ENCODE results near the gene TEX13D. TPM values are rescaled to one million over a fixed set of nuclear protein-coding genes. Genes with fewer than 3 reads are reported as not detected.

TEX13D gene
- total RNA-seq, 2 donors from 2014 or later: not detected

DNA sequence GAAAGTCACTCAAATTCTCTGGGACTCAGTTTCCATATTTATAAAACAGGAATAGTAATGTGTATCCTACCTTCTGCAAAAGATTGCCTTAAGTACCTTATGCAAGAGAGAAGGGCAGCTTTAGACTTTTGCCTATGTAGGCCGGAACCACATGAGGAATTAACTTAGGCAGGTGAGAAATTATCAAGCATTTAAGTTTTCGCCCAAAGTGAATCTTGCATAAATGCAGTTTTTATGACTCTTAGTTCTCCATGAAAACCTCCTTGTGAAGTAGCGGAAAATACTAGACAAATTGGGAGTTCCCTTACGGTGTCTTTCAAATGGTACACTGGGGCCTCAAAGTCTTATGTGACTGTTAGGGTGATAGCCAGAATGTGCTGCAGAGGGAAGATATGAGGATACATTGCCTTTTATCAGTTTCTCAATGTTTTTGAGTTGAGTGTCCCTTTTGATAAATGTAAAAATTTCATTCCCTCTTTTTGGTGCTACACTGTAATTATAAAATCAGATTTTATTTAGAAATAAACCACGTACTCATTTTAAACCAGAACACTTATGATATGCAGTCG is 16.5 kb downstream of the TEX13D start:
- no peak for ATAC-seq (ENCODE audit: insufficient number of reproducible peaks, low FRiP score, low read depth)
- H3K27me3 ChIP-seq (replicated peaks; ENCODE audit: insufficient read depth): no peaks in the 10 kb centered on the region
- no peaks in the 10 kb centered on the region for H3K4me1 ChIP-seq (ENCODE audit: control insufficient read depth in 1 of 2, low read depth in 2 of 2)
- H3K36me3 ChIP-seq: no peaks in the 10 kb centered on the region
- no peaks in the 10 kb centered on the region for H3K9me3 ChIP-seq
- DNase-seq (ENCODE audit: low spot score): no peak
- H3K27ac ChIP-seq: no peak overlapping the region
- H3K4me3 ChIP-seq: no peak overlapping the region
- TF ChIP-seq, protein P1, sequence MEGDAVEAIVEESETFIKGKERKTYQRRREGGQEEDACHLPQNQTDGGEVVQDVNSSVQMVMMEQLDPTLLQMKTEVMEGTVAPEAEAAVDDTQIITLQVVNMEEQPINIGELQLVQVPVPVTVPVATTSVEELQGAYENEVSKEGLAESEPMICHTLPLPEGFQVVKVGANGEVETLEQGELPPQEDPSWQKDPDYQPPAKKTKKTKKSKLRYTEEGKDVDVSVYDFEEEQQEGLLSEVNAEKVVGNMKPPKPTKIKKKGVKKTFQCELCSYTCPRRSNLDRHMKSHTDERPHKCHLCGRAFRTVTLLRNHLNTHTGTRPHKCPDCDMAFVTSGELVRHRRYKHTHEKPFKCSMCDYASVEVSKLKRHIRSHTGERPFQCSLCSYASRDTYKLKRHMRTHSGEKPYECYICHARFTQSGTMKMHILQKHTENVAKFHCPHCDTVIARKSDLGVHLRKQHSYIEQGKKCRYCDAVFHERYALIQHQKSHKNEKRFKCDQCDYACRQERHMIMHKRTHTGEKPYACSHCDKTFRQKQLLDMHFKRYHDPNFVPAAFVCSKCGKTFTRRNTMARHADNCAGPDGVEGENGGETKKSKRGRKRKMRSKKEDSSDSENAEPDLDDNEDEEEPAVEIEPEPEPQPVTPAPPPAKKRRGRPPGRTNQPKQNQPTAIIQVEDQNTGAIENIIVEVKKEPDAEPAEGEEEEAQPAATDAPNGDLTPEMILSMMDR (IDR thresholded peaks at IDR 0.05): no peak

DNA sequence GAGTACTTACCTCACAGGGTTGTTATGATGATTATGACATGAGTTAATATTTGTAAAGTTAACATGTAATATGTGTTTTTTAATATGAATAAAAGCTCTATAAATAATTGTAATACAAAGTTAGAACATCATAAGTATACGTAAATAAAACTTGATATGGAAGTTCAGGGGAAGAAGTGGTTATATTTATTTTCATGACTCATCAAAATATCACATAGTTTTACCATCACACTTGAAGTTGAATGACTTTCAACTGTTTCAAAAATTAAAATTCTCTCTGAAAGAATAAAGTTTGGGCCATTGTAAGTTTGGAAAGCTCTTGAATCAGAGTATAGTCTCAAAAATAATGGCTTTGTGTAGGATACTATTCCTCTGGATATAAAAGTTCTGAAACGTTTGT is 22.2 kb downstream of the TEX13D start:
- Histone ChIP-seq H3K4me3 (no peak overlapping the region), H3K4me1 (ENCODE audit: control insufficient read depth in 1 of 2, low read depth in 2 of 2) (no peaks in the 10 kb centered on the region), H3K36me3 (no peaks in the 10 kb centered on the region), H3K9me3 (no peaks in the 10 kb centered on the region), H3K27ac (no peak overlapping the region), H3K27me3 (replicated peaks; ENCODE audit: insufficient read depth) (no peaks in the 10 kb centered on the region)
- no peak for DNase-seq (ENCODE audit: low spot score)
- no peak for ATAC-seq (ENCODE audit: insufficient number of reproducible peaks, low FRiP score, low read depth)
- TF ChIP-seq, protein P1 (IDR thresholded peaks at IDR 0.05): no peak

DNA sequence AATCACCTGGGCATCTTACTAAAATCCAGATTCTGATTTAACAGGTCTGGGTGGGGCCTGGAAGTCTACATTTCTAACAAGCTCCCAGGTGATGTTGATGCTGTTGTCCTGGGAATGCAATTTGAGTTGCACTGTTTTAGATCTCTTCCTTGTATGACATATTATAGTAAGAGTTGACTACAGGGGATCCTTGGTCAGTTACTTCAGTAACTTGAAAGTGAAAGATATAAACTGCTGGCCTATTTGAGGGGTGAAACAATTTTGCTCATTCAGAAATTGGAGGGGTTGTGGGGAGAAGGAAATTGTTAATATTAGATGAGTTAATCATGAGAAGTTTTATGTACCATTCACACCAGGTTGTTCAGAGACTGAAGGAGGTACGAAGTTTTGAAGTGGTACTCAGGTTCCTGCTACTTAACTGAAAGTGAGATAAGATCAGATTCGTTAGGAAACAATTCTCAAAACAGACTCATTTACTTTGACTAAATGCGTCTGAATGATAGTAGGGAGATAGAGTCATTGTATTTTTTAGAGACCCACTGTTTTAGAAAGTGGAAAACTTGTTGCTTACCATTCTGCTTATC is 26.4 kb downstream of the TEX13D start:
- ATAC-seq (ENCODE audit: insufficient number of reproducible peaks, low FRiP score, low read depth): no peak
- no peaks in the 10 kb centered on the region for H3K36me3 ChIP-seq
- no peaks in the 10 kb centered on the region for H3K4me1 ChIP-seq (ENCODE audit: control insufficient read depth in 1 of 2, low read depth in 2 of 2)
- no peak for DNase-seq (ENCODE audit: low spot score)
- H3K27me3 ChIP-seq (replicated peaks; ENCODE audit: insufficient read depth): no peaks in the 10 kb centered on the region
- H3K9me3 ChIP-seq: no peaks in the 10 kb centered on the region
- no peak overlapping the region for H3K4me3 ChIP-seq
- H3K27ac ChIP-seq: no peak overlapping the region
- TF ChIP-seq, protein P1 (IDR thresholded peaks at IDR 0.05): no peak

DNA sequence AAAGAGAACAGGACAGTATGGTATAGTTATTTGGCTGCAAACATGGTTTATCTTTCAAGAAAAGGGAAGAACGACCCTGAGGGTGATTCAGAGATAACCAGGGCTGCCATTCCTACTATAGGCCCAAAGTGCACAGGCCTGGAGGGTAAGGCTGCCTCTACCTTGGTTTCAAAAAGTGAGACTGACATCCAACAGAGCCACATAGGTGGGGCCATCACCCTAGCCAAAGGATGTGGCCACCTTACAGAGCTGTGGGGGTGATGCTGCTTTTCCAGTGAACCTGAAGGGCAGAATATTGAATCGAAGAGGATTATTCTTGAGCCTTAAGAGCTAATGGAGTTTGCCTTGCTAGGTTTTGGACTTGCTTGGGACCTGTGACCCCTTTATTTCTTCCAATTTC is 29.6 kb downstream of the TEX13D start:
- no peaks in the 10 kb centered on the region for H3K9me3 ChIP-seq
- no peaks in the 10 kb centered on the region for H3K36me3 ChIP-seq
- no peaks in the 10 kb centered on the region for H3K4me1 ChIP-seq (ENCODE audit: control insufficient read depth in 1 of 2, low read depth in 2 of 2)
- ATAC-seq (ENCODE audit: insufficient number of reproducible peaks, low FRiP score, low read depth) (no peak), DNase-seq (ENCODE audit: low spot score) (no peak)
- TF ChIP-seq, protein P1 (IDR thresholded peaks at IDR 0.05): no peak
- H3K27me3 ChIP-seq (replicated peaks; ENCODE audit: insufficient read depth): no peaks in the 10 kb centered on the region
- no peak overlapping the region for H3K27ac ChIP-seq
- H3K4me3 ChIP-seq: no peak overlapping the region

DNA sequence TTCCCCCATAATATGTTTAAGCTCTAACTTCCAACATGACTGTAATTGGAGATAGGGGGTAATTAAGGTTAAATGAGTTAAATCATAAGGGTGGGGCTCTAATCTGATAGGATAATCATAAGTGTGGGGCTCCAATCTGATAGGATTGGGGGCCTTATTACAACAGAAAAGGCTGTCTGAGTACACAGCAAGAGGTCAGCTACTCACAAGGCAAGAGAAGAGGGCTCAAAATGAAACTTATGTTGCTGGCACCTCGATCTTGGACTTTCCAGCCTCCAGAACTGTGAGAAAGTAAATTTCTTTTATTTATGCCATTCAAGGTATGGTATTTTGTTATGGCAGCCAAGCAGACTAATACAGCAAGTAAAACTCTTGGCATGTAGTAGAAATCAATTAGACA is 30.3 kb downstream of the TEX13D start:
- H3K36me3 ChIP-seq: no peaks in the 10 kb centered on the region
- H3K4me1 ChIP-seq (ENCODE audit: control insufficient read depth in 1 of 2, low read depth in 2 of 2): no peaks in the 10 kb centered on the region
- no peak for ATAC-seq (ENCODE audit: insufficient number of reproducible peaks, low FRiP score, low read depth)
- no peaks in the 10 kb centered on the region for H3K9me3 ChIP-seq
- TF ChIP-seq, protein P1 (IDR thresholded peaks at IDR 0.05): no peak
- no peak for DNase-seq (ENCODE audit: low spot score)
- no peak overlapping the region for H3K27ac ChIP-seq
- H3K27me3 ChIP-seq (replicated peaks; ENCODE audit: insufficient read depth): no peaks in the 10 kb centered on the region
- no peak overlapping the region for H3K4me3 ChIP-seq

All from thoracic aorta (tissue), 2 donors.